ENCODE data around the gene OR4K14.
"Not testable (repeated sequence)": the region's sequence is repeated elsewhere in the genome, so short reads cannot be mapped to it uniquely, and the experiment has no call there.

OR4K14 gene

DNA sequence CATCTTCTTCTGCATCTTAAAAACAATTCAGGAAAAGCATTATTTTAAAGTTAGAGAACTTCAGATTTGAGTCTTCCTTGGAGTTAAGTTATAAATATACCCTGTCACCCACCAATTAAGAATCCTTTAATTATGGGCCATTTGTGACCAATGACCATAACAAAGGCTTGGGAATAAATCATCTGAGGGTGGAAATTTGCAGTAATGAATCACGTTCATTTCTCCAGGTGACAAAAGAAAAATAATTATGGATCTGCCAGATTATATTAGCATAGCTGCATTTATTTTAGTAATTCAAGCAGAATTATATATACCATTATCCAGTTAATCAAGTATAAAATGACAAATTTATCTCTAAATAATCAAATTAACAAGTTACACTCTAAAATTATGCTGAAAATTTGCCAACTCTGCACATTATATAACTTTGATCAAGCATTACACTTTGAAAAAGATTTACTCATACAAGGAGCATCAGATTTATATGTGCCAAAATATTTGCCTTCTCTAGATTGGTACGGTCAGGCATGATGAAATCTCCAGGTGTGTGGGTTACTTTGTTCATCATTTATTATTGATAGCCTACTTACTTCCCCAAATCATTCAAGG, at the start of gene OR4K14:
TSS of gene OR4K14 (minus strand) at position 51 of the 609 bp plus-strand sequence. CDS start 4,114 bp downstream, outside the sequence.
- DNase-seq: no peak

GRCh38 chr14:20059745-20060144, 40.6 kb upstream of the OR4K14 start, which contains the start of gene OR4L1:
Gene OR4L1, plus strand, starts transcription at chr14:20060045. Its CDS starts 0 bp downstream, at chr14:20060045.
- DNase-seq: no peak

- DNase-seq: no peak
Measured at GRCh38 chr14:20048202-20048601, 29.1 kb upstream of the OR4K14 start.

DNA sequence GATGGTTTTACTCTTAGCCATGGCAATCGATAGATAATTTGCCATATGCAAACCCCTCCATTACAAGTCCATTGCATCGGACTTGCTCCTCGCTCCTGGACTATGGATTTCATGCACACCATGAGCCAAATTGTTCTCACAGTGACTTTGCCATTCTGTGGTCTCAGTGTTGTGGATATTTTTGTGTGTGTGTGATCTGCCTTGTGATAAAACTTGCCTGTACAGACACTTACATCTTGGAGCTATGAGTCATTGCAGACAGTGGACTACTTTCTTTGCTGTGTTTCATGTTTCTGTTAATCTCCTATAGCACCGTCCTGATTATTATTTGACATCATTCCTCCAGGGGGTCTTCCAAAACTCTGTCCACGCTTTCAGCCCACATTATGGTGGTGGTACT, 25.1 kb upstream of the OR4K14 start:
- no peak for DNase-seq

GRCh38 chr14:20035938-20036337, 16.8 kb upstream of the OR4K14 start, which contains the start of gene OR4K13:
Gene OR4K13, minus strand, starts transcription at chr14:20036038. Its CDS starts 1,280 bp downstream, at chr14:20034758.
- no peak for DNase-seq

DNA sequence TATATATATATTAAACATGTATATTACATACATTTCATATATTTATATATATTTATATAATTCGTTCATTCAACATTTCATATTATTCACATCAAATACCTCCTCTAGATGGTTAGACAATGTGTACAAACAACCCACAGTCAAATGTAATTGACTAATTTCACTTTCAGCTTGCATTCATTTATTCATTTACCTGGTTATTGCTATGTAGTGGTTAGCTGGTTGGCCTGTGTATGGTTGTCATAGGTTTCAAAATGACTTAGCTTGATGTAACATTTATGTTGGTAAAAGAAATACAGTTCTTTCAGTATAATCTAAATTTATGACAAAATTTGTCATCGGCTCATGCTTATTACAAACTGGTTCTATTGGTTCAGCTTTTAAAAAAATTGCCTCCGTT, 16.3 kb upstream of the OR4K14 start:
- no peak for DNase-seq

- no peak for DNase-seq
Measured at GRCh38 chr14:20031058-20031457, 12.0 kb upstream of the OR4K14 start.

GRCh38 chr14:20008156-20008555, 11.0 kb downstream of the OR4K14 start:
- DNase-seq: no peak

DNA sequence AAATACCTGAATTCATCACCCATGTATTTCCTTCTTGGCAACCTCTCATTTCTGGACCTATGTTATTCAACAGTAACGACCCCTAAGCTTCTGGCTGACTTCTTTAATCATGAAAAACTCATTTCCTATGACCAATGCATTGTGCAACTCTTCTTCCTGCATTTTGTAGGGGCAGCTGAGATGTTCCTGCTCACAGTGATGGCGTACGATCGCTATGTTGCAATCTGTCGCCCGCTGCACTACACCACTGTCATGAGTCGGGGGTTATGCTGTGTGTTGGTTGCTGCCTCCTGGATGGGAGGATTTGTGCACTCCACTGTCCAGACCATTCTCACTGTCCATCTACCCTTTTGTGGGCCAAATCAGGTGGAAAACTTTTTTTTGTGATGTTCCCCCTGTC, 16.8 kb downstream of the OR4K14 start:
- DNase-seq: no peak

DNA sequence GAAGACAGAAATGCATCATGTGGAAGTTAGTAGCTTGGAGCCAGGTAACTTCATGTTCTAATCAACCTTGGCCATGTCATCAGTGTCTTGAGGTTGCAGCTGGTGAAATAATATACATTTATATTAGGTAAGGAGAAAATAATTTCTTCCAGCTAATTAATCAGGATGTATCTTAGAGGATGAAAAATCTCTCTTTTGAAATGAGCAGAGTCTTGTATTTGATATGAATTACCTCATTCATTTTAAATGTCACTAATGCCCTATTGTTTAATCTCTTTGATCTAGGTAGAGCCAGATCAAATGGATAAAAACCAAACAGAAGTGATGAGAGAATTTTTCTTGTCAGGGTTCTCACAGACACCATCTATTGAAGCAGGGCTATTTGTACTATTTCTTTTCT, 17.2 kb downstream of the OR4K14 start, which contains the start of gene OR4Q2:
TSS of gene OR4Q2 (plus strand) at position 301 of the 400 bp plus-strand sequence.
- DNase-seq: no peak

DNA sequence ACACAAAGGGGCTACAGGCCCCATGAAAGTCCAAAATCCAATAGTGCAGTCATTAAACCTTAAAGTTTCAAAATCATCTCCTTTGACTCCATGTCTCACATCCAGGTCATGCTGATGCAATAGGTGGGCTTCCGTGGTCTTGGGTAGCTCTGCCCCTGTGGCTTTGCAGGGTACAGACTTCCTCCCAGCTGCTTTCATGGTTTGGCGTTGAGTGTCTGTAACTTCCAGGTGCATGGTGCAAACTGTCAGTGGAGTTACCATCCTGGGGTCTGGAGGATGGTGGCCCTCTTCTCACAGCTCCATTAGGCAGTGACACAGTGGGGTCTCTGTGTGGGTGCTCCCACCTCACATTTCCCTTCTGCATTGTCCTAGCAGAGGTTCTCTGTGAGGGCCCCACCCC, 25.7 kb downstream of the OR4K14 start:
- no peak for DNase-seq

GRCh38 chr14:19975291-19975690, 43.8 kb downstream of the OR4K14 start, which contains the start of gene OR4K15:
Gene OR4K15, plus strand, starts transcription at chr14:19975591. Its CDS starts 0 bp downstream, at chr14:19975591.
- no peak for DNase-seq

DNA sequence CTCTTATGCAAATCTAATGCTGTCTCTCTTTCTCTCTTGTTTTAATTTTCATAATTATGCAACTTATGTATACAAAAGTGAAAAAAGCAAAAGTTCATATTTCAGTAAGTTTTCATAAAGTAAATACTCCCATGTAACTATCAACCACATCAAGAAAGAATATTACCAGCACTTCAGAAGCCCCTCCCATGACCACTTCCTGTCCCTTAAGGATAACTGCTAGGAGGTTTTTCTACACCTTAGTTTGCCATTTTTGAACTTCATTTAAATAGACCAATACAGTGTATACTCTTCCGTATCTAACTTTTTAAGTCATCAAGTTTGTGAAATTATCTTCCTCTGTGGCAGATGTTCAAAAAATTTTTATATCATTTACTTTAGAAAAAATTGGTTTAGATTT, 44.3 kb downstream of the OR4K14 start:
- no peak for DNase-seq

GRCh38 chr14:19969735-19970134, 49.4 kb downstream of the OR4K14 start:
- not testable (repeated sequence) for DNase-seq

Data from GF-D8 (cell line).